GM23248 (cell line): ENCODE results near the gene PKD1L1.

Experiments used
- EZH2 ChIP-seq: fragments of 200-600 bp; sonication (generic); IDR thresholded peaks from 2 replicates; pipeline ENCODE4 v1.6.1; 2018; ENCODE audit warnings: antibody characterized with exemption, mild to moderate bottlenecking; ENCODE audit not compliant: insufficient read depth, poor library complexity, severe bottlenecking
- EZH2phosphoT487 ChIP-seq: fragments of 200-600 bp; sonication (generic); IDR thresholded peaks from 2 replicates; pipeline ENCODE4 v1.6.1; 2018; ENCODE audit warnings: antibody characterized with exemption, moderate library complexity, mild to moderate bottlenecking, low read depth; ENCODE audit not compliant: insufficient read depth

DNA sequence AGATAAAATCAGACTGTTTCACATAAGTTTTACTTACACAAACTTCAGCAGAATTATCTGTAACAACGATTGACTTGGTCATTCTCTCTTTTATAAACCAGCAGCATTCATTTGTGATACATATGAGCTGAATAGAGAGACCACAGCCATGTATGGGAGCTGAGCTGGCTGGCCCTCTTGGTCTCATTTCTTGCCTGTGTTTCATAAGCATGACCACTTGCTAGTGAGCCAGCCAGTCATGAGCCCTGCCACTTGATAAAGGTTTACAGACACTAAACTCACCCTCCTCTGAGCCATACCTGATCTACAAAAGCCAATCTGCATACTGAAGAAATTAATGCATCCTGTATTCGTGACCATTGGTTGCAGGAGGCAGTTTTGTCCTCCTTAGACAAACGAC is 82.1 kb downstream of the PKD1L1 start:
- no peak for TF ChIP-seq EZH2phosphoT487
- TF ChIP-seq EZH2 = no peak
